H1 (cell line): ENCODE results near the gene SEMA4D. TPM values are rescaled to one million over a fixed set of nuclear protein-coding genes. Genes with fewer than 3 reads are reported as not detected.
A peak's percentile ranks its signal among the peaks of the same experiment; 100 is the strongest.

Experiments used
- CTCF ChIA-PET: fragments of 300-600 bp; sonication (Branson Sonifier 250); formaldehyde crosslinking; loops from one replicate; lab custom pipeline; 2021; ENCODE audit not compliant: partially characterized antibody; lab: Charles Lee
- POLR2A ChIA-PET: fragments of 300-600 bp; sonication (Branson Sonifier 250); formaldehyde crosslinking; loops from one replicate; lab custom pipeline; 2021; ENCODE audit warnings: inconsistent platforms; ENCODE audit not compliant: partially characterized antibody; lab: Charles Lee
- DNase-seq, 2 experiments: peaks; one replicate each; pipeline versions ENCODE4 v3.0.0 to v3.0.0-alpha.2; 2010 to 2022; ENCODE audit warnings: low spot score in 2 of 2, low read depth in 1 of 2, mixed read lengths in 1 of 2
- FAIRE-seq: peaks from 2 replicates; lab custom pipeline; 2011; peaks lifted over from hg19 to GRCh38; lab: Jason Lieb, UNC
- H2AFZ ChIP-seq: 2 replicates; pipeline ENCODE4 v1.8.1; 2012; ENCODE audit warnings: low read length, inconsistent platforms
- H2AK5ac ChIP-seq: 2 replicates; pipeline ENCODE4 v1.6.1; 2013; ENCODE audit warnings: low read depth, low read length
- H2BK120ac ChIP-seq: replicated peaks from 2 replicates; pipeline ENCODE3; 2013; ENCODE audit warnings: low read depth, low read length, inconsistent platforms
- H2BK12ac ChIP-seq: 2 replicates; pipeline ENCODE4 v1.6.1; 2013; ENCODE audit warnings: low read depth, low read length
- H2BK15ac ChIP-seq: 2 replicates; pipeline ENCODE4 v1.6.1; 2013; ENCODE audit warnings: low read length
- H2BK20ac ChIP-seq: 2 replicates; pipeline ENCODE4 v1.6.1; 2013; ENCODE audit warnings: low read length
- H2BK5ac ChIP-seq: 2 replicates; pipeline ENCODE4 v1.6.1; 2013; ENCODE audit warnings: low read depth, low read length
- H3K14ac ChIP-seq: 2 replicates; pipeline ENCODE4 v1.6.1; 2013; ENCODE audit warnings: inconsistent platforms; ENCODE audit not compliant: insufficient read length
- H3K18ac ChIP-seq: 2 replicates; pipeline ENCODE4 v1.6.1; 2013; ENCODE audit warnings: low read length; ENCODE audit errors: extremely low read depth
- H3K23ac ChIP-seq: 2 replicates; pipeline ENCODE4 v1.6.1; 2013; ENCODE audit warnings: inconsistent platforms; ENCODE audit not compliant: insufficient read length
- H3K23me2 ChIP-seq: 2 replicates; pipeline ENCODE4 v1.6.1; 2013; ENCODE audit warnings: low read depth, low read length
- H3K27ac ChIP-seq: 2 replicates; pipeline ENCODE4 v1.6.1; 2011; ENCODE audit warnings: low read depth, low read length, inconsistent platforms
- H3K27me3 ChIP-seq, 4 experiments: replicated peaks in 1 of 4; 1 replicate in 1 of 4; 2 replicates in 3 of 4; pipeline versions ENCODE4 v1.6.1 to v1.8.1; 2011 to 2013; ENCODE audit warnings: low read length in 3 of 4, mild to moderate bottlenecking in 3 of 4, inconsistent platforms in 2 of 4, mixed read lengths in 2 of 4, moderate library complexity in 1 of 4; ENCODE audit not compliant: control insufficient read depth in 3 of 4, insufficient read depth in 3 of 4; ENCODE audit errors: extremely low read depth in 1 of 4
- H3K36me3 ChIP-seq, 4 experiments: 2 replicates each; pipeline versions ENCODE4 v1.6.1 to v1.8.1; 2011 to 2013; ENCODE audit warnings: mild to moderate bottlenecking in 4 of 4, low read length in 3 of 4, moderate library complexity in 2 of 4, control low read depth in 1 of 4, inconsistent platforms in 1 of 4; ENCODE audit not compliant: insufficient read depth in 4 of 4, control insufficient read depth in 2 of 4
- H3K4ac ChIP-seq: replicated peaks from 2 replicates; pipeline ENCODE3; 2013; ENCODE audit warnings: low read length, low read depth, mixed read lengths, inconsistent platforms; ENCODE audit not compliant: insufficient read length
- H3K4me1 ChIP-seq, 4 experiments: replicated peaks in 1 of 4; 1 replicate in 1 of 4; 2 replicates in 3 of 4; pipeline versions ENCODE4 v1.6.1 to v1.8.1; 2011 to 2013; ENCODE audit warnings: low read length in 3 of 4, inconsistent platforms in 2 of 4, mixed read lengths in 1 of 4; ENCODE audit not compliant: insufficient read depth in 4 of 4, control insufficient read depth in 3 of 4
- H3K4me2 ChIP-seq, 2 experiments: 2 replicates each; pipeline versions ENCODE4 v1.6.1 to v1.8.1; 2011 to 2013; ENCODE audit warnings: low read depth in 2 of 2, low read length in 2 of 2, control low read depth in 1 of 2, inconsistent platforms in 1 of 2, mild to moderate bottlenecking in 1 of 2; ENCODE audit not compliant: insufficient read depth in 1 of 2
- H3K4me3 ChIP-seq, 4 experiments: fragments of 200-600, 300-600 bp in 1 of 4; sonication (generic), shearing (Covaris generic), sonication (Bioruptor Twin) in 1 of 4; 2 replicates each; pipeline versions ENCODE4 v1.5.1 to v1.8.1; 2011 to 2016; ENCODE audit warnings: low read length in 4 of 4, low read depth in 3 of 4, control low read depth in 2 of 4, inconsistent platforms in 2 of 4, mild to moderate bottlenecking in 2 of 4, mixed read lengths in 1 of 4, moderate library complexity in 1 of 4; ENCODE audit not compliant: insufficient read depth in 2 of 4; ENCODE audit errors: extremely low read depth in 1 of 4
- H3K56ac ChIP-seq: replicated peaks from 2 replicates; pipeline ENCODE3; 2013; ENCODE audit warnings: low read depth, mild to moderate bottlenecking, mixed read lengths, low read length, inconsistent platforms; ENCODE audit not compliant: insufficient read length
- H3K79me1 ChIP-seq: 2 replicates; pipeline ENCODE4 v1.6.1; 2013; ENCODE audit warnings: low read depth, low read length, control low read depth
- H3K79me2 ChIP-seq, 2 experiments: 2 replicates each; pipeline versions ENCODE4 v1.6.1 to v1.8.1; 2012 to 2013; ENCODE audit warnings: low read length in 2 of 2, mild to moderate bottlenecking in 2 of 2, inconsistent platforms in 1 of 2; ENCODE audit not compliant: insufficient read depth in 2 of 2, control insufficient read depth in 1 of 2
- H3K9ac ChIP-seq, 4 experiments: replicated peaks in 1 of 4; 1 replicate in 1 of 4; 2 replicates in 3 of 4; pipeline versions ENCODE4 v1.6.1 to v1.8.1; 2011 to 2013; ENCODE audit warnings: low read depth in 3 of 4, low read length in 3 of 4, control low read depth in 2 of 4, mild to moderate bottlenecking in 2 of 4, moderate library complexity in 2 of 4, inconsistent platforms in 1 of 4; ENCODE audit errors: extremely low read depth in 1 of 4
- H3K9me3 ChIP-seq, 2 experiments: 2 replicates each; pipeline versions ENCODE4 v1.6.1 to v1.8.1; 2012 to 2013; ENCODE audit warnings: mild to moderate bottlenecking in 2 of 2, moderate library complexity in 2 of 2, control low read depth in 1 of 2, inconsistent platforms in 1 of 2, low read depth in 1 of 2, low read length in 1 of 2, mixed read lengths in 1 of 2; ENCODE audit not compliant: insufficient read depth in 2 of 2
- H4K20me1 ChIP-seq, 2 experiments: replicated peaks in 1 of 2; 2 replicates each; pipeline versions ENCODE3 to v1.8.1; 2011 to 2013; ENCODE audit warnings: inconsistent platforms in 2 of 2, low read length in 2 of 2, mild to moderate bottlenecking in 1 of 2; ENCODE audit not compliant: insufficient read depth in 2 of 2, control insufficient read depth in 1 of 2
- H4K5ac ChIP-seq: 2 replicates; pipeline ENCODE4 v1.6.1; 2013; ENCODE audit warnings: low read length, low read depth, mixed read lengths, inconsistent platforms; ENCODE audit not compliant: insufficient read length
- H4K8ac ChIP-seq: 2 replicates; pipeline ENCODE4 v1.8.0; 2013; ENCODE audit warnings: mild to moderate bottlenecking, moderate library complexity, low read length, inconsistent platforms; ENCODE audit not compliant: insufficient read depth; ENCODE audit errors: extremely low read depth
- H4K91ac ChIP-seq: replicated peaks from 2 replicates; pipeline ENCODE3; 2013; ENCODE audit warnings: low read length, mixed read lengths, inconsistent platforms; ENCODE audit not compliant: insufficient read length
- FOSL1 ChIP-seq: IDR thresholded peaks from 2 replicates; pipeline ENCODE4 v1.6.1; 2011; ENCODE audit warnings: mild to moderate bottlenecking, low read depth, low read length, moderate library complexity; ENCODE audit not compliant: insufficient read depth
- KDM4A ChIP-seq: IDR thresholded peaks from one replicate; pipeline ENCODE4 v1.7.1; 2012; ENCODE audit warnings: low read depth, mild to moderate bottlenecking, moderate library complexity, low read length, inconsistent platforms; ENCODE audit not compliant: severe bottlenecking
- PHF8 ChIP-seq: fragments of 200-600 bp; sonication (generic); conservative IDR thresholded peaks from 2 replicates; pipeline ENCODE4 v1.7.1; 2012; ENCODE audit warnings: low read depth, mild to moderate bottlenecking, inconsistent platforms, low read length, moderate library complexity
- POLR2A ChIP-seq, 2 experiments: IDR thresholded peaks; 1 replicate in 1 of 2; 2 replicates in 1 of 2; pipeline ENCODE4 v1.6.1; 2011; ENCODE audit warnings: low read depth in 2 of 2, low read length in 2 of 2, mild to moderate bottlenecking in 2 of 2; ENCODE audit errors: control extremely low read depth in 1 of 2
- TAF1 ChIP-seq: IDR thresholded peaks from 2 replicates; pipeline ENCODE4 v1.6.1; 2011; ENCODE audit warnings: mild to moderate bottlenecking, low read depth, low read length
- YY1 ChIP-seq: IDR thresholded peaks from 2 replicates; pipeline ENCODE4 v1.6.1; 2011; ENCODE audit warnings: low read depth, mild to moderate bottlenecking, low read length
- WGBS, 2 experiments: shearing (Covaris generic) in 1 of 2; methylation state at CpG; one replicate each; pipeline versions ENCODE4 v1.1.6 to v1.1.7; 2013 to 2015; ENCODE audit warnings: low lambda C conversion rate in 2 of 2, mixed read lengths in 2 of 2, inconsistent platforms in 1 of 2, low coverage in 1 of 2, missing lambda C conversion rate in 1 of 2; ENCODE audit not compliant: insufficient replicate concordance in 2 of 2, insufficient coverage in 1 of 2, insufficient read length in 1 of 2; ENCODE audit errors: extremely low coverage in 1 of 2, missing lambda C conversion rate in 1 of 2; 5-methylcytosine and 5-hydroxymethylcytosine counted together
- polyA plus RNA-seq, 7 experiments: library from polyadenylated mRNA; depleted of rRNA in 3 of 7; stranded (reverse) in 5 of 7; unstranded in 2 of 7; fragments of >200 nt in 5 of 7; fragments of 200-250 nt in 2 of 7; gene quantifications; 1 replicate in 5 of 7; 2 replicates in 1 of 7; 4 replicates in 1 of 7; pipeline versions ENCODE4 v1.2.1 to v1.2.3, GENCODE V29; 2011 to 2013; ENCODE audit warnings: missing spikeins in 2 of 7, mixed read lengths in 2 of 7
- total RNA-seq: library from RNA; stranded (reverse); fragmentation: NEBNext Ultra II Directional; extraction: Animal tissue kit (Norgen Biotek cat#: 25700); gene quantifications from 2 replicates; pipeline ENCODE4 v1.2.1, GENCODE V29; 2021

SEMA4D gene
- total and polyA plus RNA-seq, 2 of the 8 experiments (the other 6 are each of a cell fraction or from before 2014, with no cell fraction given) = 21.0 to 70.4 TPM

DNA sequence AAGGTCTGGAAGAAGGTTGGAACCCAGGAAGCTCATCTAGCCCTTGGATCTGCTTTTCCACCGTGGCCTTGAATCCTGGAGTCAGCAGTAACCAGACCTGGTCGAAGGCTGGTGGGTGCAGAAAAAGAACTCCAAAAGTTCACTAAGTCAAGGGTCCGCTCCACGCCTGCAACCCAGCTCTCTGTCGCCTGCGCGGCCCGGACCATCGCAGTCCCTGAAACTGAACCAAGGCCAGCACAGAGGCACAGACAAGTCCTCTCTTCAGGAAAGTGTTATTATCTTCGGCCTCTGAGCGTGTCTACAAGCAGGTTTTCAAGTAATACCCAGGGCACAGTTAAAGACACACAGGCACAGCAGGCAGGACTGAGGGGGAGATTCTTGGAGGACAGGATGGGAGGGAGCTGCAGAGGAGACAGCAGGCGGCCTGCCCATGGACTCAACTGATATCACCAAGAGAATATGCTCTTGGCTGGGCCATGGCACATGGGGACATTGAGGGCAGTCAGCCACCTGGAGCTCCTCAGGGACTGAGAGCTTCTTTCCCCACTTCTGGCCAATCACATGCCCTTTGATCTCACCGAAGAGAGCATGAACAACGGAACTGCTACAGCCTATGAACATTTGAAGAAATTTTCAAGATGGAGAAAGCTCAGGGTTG is 45.8 kb upstream of the SEMA4D start:
- TF ChIP-seq KDM4A (no peak), PHF8 (no peak), TAF1 (no peak), POLR2A (IDR thresholded peaks at IDR 0.05; ENCODE audit: control extremely low read depth in 1 of 2, low read depth in 2 of 2, low read length in 2 of 2) (no peak), YY1 (no peak), FOSL1 (no peak)
- TF ChIP-seq, all 59 proteins: peak for 0
- 0 out of 2 replicates have a peak overlapping the region, but pooled peaks have one; percentile 51 for H2AFZ ChIP-seq
- no peak overlapping the region for H3K4ac ChIP-seq
- no peak overlapping the region for H2BK5ac ChIP-seq
- H3K9ac ChIP-seq = no peak overlapping the region; a peak in 1 of 7 replicates
- H2BK12ac ChIP-seq = no peak overlapping the region; the same call in 1 of the 2 replicates
- WGBS, 2 experiments = 90% methylated on average over 13 of the region's 14 CpGs; no CpG with 5 or more reads in 1 of the 2 experiments
- H2AK5ac ChIP-seq = no peak overlapping the region
- H4K20me1 ChIP-seq = no peaks in the 10 kb centered on the region
- H2BK120ac ChIP-seq = peak overlapping the region; percentile 49
- H2BK20ac ChIP-seq = 0 out of 2 replicates have a peak overlapping the region, but pooled peaks have one; percentile 43
- H3K56ac ChIP-seq = no peak overlapping the region
- H3K27ac ChIP-seq = no peak overlapping the region
- H3K27me3 ChIP-seq = no peaks in the 10 kb centered on the region; a peak in 1 of 7 replicates
- peaks cover 3 to 5% of the 10 kb centered on the region in 2 experiments; a peak in 2 of 4 replicates for H3K9me3 ChIP-seq
- H4K5ac ChIP-seq = no peak overlapping the region
- H3K36me3 ChIP-seq = no peaks in the 10 kb centered on the region
- H2BK15ac ChIP-seq = peak overlapping the region; percentile 8; the same call in 1 of the 2 replicates
- DNase-seq (no peak), FAIRE-seq (no peak)
- POLR2A ChIA-PET = interaction anchor here (0.8 to 1.8 kb wide), 4 partner anchors 9 to 142 kb away, joined by 3 to 4 read pairs (median 4); no protein-coding TSS in a partner anchor
- H3K79me2 ChIP-seq = no peaks in the 10 kb centered on the region
- no peaks in the 10 kb centered on the region for H3K79me1 ChIP-seq
- no peak overlapping the region for H3K14ac ChIP-seq
- H3K23ac ChIP-seq = no peak overlapping the region
- H3K23me2 ChIP-seq = no peaks in the 10 kb centered on the region
- CTCF ChIA-PET = interaction anchor here (1.0 to 4.1 kb wide), 11 partner anchors 9 to 515 kb away, joined by 3 to 25 read pairs (median 5); no protein-coding TSS in a partner anchor
- no peak overlapping the region for H3K4me3 ChIP-seq
- no peak overlapping the region for H3K4me2 ChIP-seq
- no peak overlapping the region for H4K91ac ChIP-seq
- H3K18ac ChIP-seq = no peak overlapping the region
- peaks cover 0 to 9% (median 5%) of the 10 kb centered on the region in 4 experiments; a peak in 6 of 7 replicates for H3K4me1 ChIP-seq
- H4K8ac ChIP-seq = peak overlapping the region; percentile 65; the same call in 1 of the 2 replicates
